SK-N-SH (cell line): ENCODE results near the gene BARX1. TPM values are rescaled to one million over a fixed set of nuclear protein-coding genes. Genes with fewer than 3 reads are reported as not detected.
"Not testable (repeated sequence)": the region's sequence is repeated elsewhere in the genome, so short reads cannot be mapped to it uniquely, and the experiment has no call there.

Source experiments
- CTCF ChIA-PET: fragments of 300-600, 350-600 bp; formaldehyde crosslinking; extraction: SDS; loops from one replicate; lab custom pipeline; 2021; lab: Yijun Ruan, JAX
- POLR2A ChIA-PET: fragments of 350-600 bp; sonication (Branson Sonifier 250); formaldehyde crosslinking; extraction: SDS; loops from one replicate; lab custom pipeline; 2020; ENCODE audit warnings: antibody characterized with exemption, inconsistent platforms; lab: Yijun Ruan, JAX
- DNase-seq: peaks from one replicate; pipeline ENCODE4 v3.0.0; 2012
- H2AFZ ChIP-seq: fragments of 200-600 bp; sonication (generic); 2 replicates; pipeline ENCODE4 v1.8.1; 2016; ENCODE audit warnings: antibody characterized with exemption, mild to moderate bottlenecking, low read depth
- H3F3A ChIP-seq: fragments of 200-600 bp; sonication (generic); replicated peaks from 2 replicates; pipeline ENCODE3; 2016; ENCODE audit warnings: antibody characterized with exemption, mild to moderate bottlenecking; ENCODE audit not compliant: insufficient read depth
- H3K27ac ChIP-seq, 2 experiments: fragments of 200-500 bp in 1 of 2; fragments of 200-600 bp in 1 of 2; sonication (Bioruptor generic) in 1 of 2; sonication (generic), shearing (Covaris generic) in 1 of 2; 2 replicates each; pipeline versions ENCODE4 v1.5.1 to v1.6.1; 2014 to 2016; ENCODE audit warnings: low read depth in 2 of 2, inconsistent platforms in 1 of 2, low read length in 1 of 2, mild to moderate bottlenecking in 1 of 2, mixed read lengths in 1 of 2
- H3K27me3 ChIP-seq: fragments of 200-600 bp; sonication (generic), shearing (Covaris generic); 2 replicates; pipeline ENCODE4 v1.6.1; 2016; ENCODE audit warnings: mixed run types; ENCODE audit not compliant: insufficient read depth
- H3K36me3 ChIP-seq, 2 experiments: fragments of 200-500 bp in 1 of 2; fragments of 200-600 bp in 1 of 2; sonication (Bioruptor generic) in 1 of 2; sonication (generic) in 1 of 2; replicated peaks in 1 of 2; 2 replicates each; pipeline versions ENCODE3 to v1.5.1; 2014 to 2016; ENCODE audit warnings: low read length in 1 of 2, mild to moderate bottlenecking in 1 of 2; ENCODE audit not compliant: insufficient read depth in 2 of 2, control insufficient read depth in 1 of 2
- H3K4me1 ChIP-seq, 2 experiments: fragments of 200-500 bp in 1 of 2; fragments of 200-600 bp in 1 of 2; sonication (Bioruptor generic) in 1 of 2; sonication (generic), shearing (Covaris generic) in 1 of 2; 2 replicates each; pipeline versions ENCODE4 v1.5.1 to v1.6.1; 2014 to 2016; ENCODE audit warnings: low read depth in 1 of 2, low read length in 1 of 2, mixed run types in 1 of 2; ENCODE audit not compliant: insufficient read depth in 2 of 2, control insufficient read depth in 1 of 2
- H3K4me2 ChIP-seq: fragments of 200-600 bp; sonication (generic), shearing (Covaris generic); 2 replicates; pipeline ENCODE4 v1.6.1; 2017; ENCODE audit warnings: mixed run types
- H3K4me3 ChIP-seq, 2 experiments: fragments of 200-500 bp in 1 of 2; fragments of 200-600 bp in 1 of 2; sonication (Bioruptor generic) in 1 of 2; sonication (generic), shearing (Covaris generic) in 1 of 2; 2 replicates each; pipeline versions ENCODE4 v1.5.1 to v1.8.1; 2014 to 2016; ENCODE audit warnings: low read depth in 2 of 2, inconsistent platforms in 1 of 2, low read length in 1 of 2, mild to moderate bottlenecking in 1 of 2, mixed read lengths in 1 of 2, moderate library complexity in 1 of 2
- H3K79me2 ChIP-seq: fragments of 200-600 bp; sonication (generic); 2 replicates; pipeline ENCODE4 v1.8.1; 2017; ENCODE audit warnings: mild to moderate bottlenecking; ENCODE audit not compliant: insufficient read depth
- H3K9ac ChIP-seq: fragments of 200-600 bp; sonication (generic); 2 replicates; pipeline ENCODE4 v1.6.1; 2017; ENCODE audit warnings: mixed run types
- H3K9me2 ChIP-seq: fragments of 200-600 bp; sonication (generic); 2 replicates; pipeline ENCODE4 v1.6.1; 2017; ENCODE audit warnings: mixed run types
- H3K9me3 ChIP-seq: fragments of 200-600 bp; sonication (generic); 2 replicates; pipeline ENCODE4 v1.6.1; 2017; ENCODE audit warnings: mixed run types, mild to moderate bottlenecking, moderate library complexity
- H4K20me1 ChIP-seq: fragments of 200-600 bp; sonication (generic); 2 replicates; pipeline ENCODE4 v1.6.1; 2017; ENCODE audit warnings: mild to moderate bottlenecking, mixed run types; ENCODE audit not compliant: insufficient read depth
- EP300 ChIP-seq, 2 experiments: IDR thresholded peaks; 2 replicates each; pipeline versions ENCODE4 v1.4.0 to v1.6.1; 2012; ENCODE audit warnings: borderline replicate concordance in 1 of 2, low read depth in 1 of 2, low read length in 1 of 2
- FOSL2 ChIP-seq: IDR thresholded peaks from 2 replicates; pipeline ENCODE4 v1.4.0; 2012; ENCODE audit warnings: low read depth, mild to moderate bottlenecking, moderate library complexity, borderline replicate concordance
- FOXJ3 ChIP-seq: sonication (generic); formaldehyde crosslinking; IDR thresholded peaks from 2 replicates; pipeline ENCODE4 v1.5.1; 2020; ENCODE audit warnings: mild to moderate bottlenecking, missing genetic modification reagents
- GATA2 ChIP-seq: sonication (generic); formaldehyde crosslinking; IDR thresholded peaks from 2 replicates; pipeline ENCODE4 v1.5.0; 2020; ENCODE audit warnings: mild to moderate bottlenecking, missing genetic modification reagents
- MAX ChIP-seq: IDR thresholded peaks from 2 replicates; pipeline ENCODE4 v1.4.0; 2012; ENCODE audit warnings: low read depth
- NFIC ChIP-seq: IDR thresholded peaks from 2 replicates; pipeline ENCODE4 v1.4.0; 2012; ENCODE audit warnings: borderline replicate concordance
- NRF1 ChIP-seq: IDR thresholded peaks from 2 replicates; pipeline ENCODE4 v1.6.1; 2012; ENCODE audit warnings: low read depth, mild to moderate bottlenecking, low read length
- RFX5 ChIP-seq: IDR thresholded peaks from 2 replicates; pipeline ENCODE4 v1.6.1; 2012; ENCODE audit warnings: mild to moderate bottlenecking, improper control_type of control experiment, low read length
- RXRA ChIP-seq: IDR thresholded peaks from 2 replicates; pipeline ENCODE4 v1.4.0; 2012; ENCODE audit warnings: low read depth, mild to moderate bottlenecking, borderline replicate concordance
- TCF12 ChIP-seq: IDR thresholded peaks from 2 replicates; pipeline ENCODE4 v1.4.0; 2012
- TEAD4 ChIP-seq: IDR thresholded peaks from 2 replicates; pipeline ENCODE4 v1.4.0; 2012; ENCODE audit warnings: mild to moderate bottlenecking, borderline replicate concordance; ENCODE audit not compliant: insufficient read depth
- YY1 ChIP-seq: IDR thresholded peaks from 2 replicates; pipeline ENCODE4 v1.4.0; 2012; ENCODE audit warnings: low read depth, mild to moderate bottlenecking
- WGBS: methylation state at CpG from one replicate; pipeline ENCODE4 v1.1.6; 2017; ENCODE audit warnings: low lambda C conversion rate; 5-methylcytosine and 5-hydroxymethylcytosine counted together
- polyA plus RNA-seq, 3 experiments: library from polyadenylated mRNA; depleted of rRNA; stranded (reverse); fragments of >200 nt; gene quantifications; 2 replicates each; pipeline ENCODE4 v1.2.3, GENCODE V29; 2012

BARX1 gene
- polyA plus RNA-seq, 1 of the 3 experiments (the other 2 are of a cell fraction) = not detected

- no peaks in the 10 kb centered on the region for H3K36me3 ChIP-seq
- no peaks in the 10 kb centered on the region for H3K9me2 ChIP-seq
- ChIA-PET POLR2A (no interaction called here), CTCF (interaction anchor here (0.8 kb wide), 1 partner anchor 40 kb away, joined by 3 read pairs; no protein-coding TSS in a partner anchor)
- no peak for TF ChIP-seq NFIC
- no peak for TF ChIP-seq EP300 (IDR thresholded peaks at IDR 0.05; ENCODE audit: borderline replicate concordance in 1 of 2, low read depth in 1 of 2, low read length in 1 of 2)
- TF ChIP-seq FOSL2 = no peak
- no peak for TF ChIP-seq YY1
- no peak for TF ChIP-seq MAX
- no peak for TF ChIP-seq GATA2 (CRISPR knock-in tag)
- no peak overlapping the region for H2AFZ ChIP-seq
- H3K4me1 ChIP-seq = no peaks in the 10 kb centered on the region
- H3K9ac ChIP-seq = no peak overlapping the region
- DNase-seq = no peak
- no peaks in the 10 kb centered on the region for H3K79me2 ChIP-seq
- H3K4me2 ChIP-seq = no peak overlapping the region
- H3F3A ChIP-seq = no peaks in the 10 kb centered on the region
- 9% methylated on average over 3 of the region's 3 CpGs for WGBS
- H3K4me3 ChIP-seq = no peak overlapping the region
- H3K9me3 ChIP-seq = no peaks in the 10 kb centered on the region
- H3K27me3 ChIP-seq = no peaks in the 10 kb centered on the region
- no peaks in the 10 kb centered on the region for H4K20me1 ChIP-seq
- H3K27ac ChIP-seq = no peak overlapping the region
These were observed 19.0 kb upstream of the BARX1 start for GRCh38 chr9:93974151-93974550.

- CTCF ChIA-PET, H3K9me3 ChIP-seq, H3K9me2 ChIP-seq, H4K20me1 ChIP-seq, H3K27me3 ChIP-seq, POLR2A ChIA-PET, H3K27ac ChIP-seq, H2AFZ ChIP-seq, H3F3A ChIP-seq, H3K79me2 ChIP-seq, H3K4me2 ChIP-seq, H3K9ac ChIP-seq, H3K36me3 ChIP-seq, H3K4me3 ChIP-seq, DNase-seq, H3K4me1 ChIP-seq: not testable (repeated sequence)
- 17% methylated on average over 3 of the region's 3 CpGs for WGBS
These were observed 17.5 kb upstream of the BARX1 start for GRCh38 chr9:93972655-93973054.

- Histone ChIP-seq H3F3A (no peaks in the 10 kb centered on the region), H3K9me2 (no peaks in the 10 kb centered on the region), H3K79me2 (no peaks in the 10 kb centered on the region), H3K4me1 (no peaks in the 10 kb centered on the region), H3K4me3 (no peak overlapping the region), H3K4me2 (no peak overlapping the region), H4K20me1 (no peaks in the 10 kb centered on the region), H3K9ac (no peak overlapping the region), H3K36me3 (no peaks in the 10 kb centered on the region), H3K27ac (no peak overlapping the region), H3K27me3 (no peaks in the 10 kb centered on the region; the same call in 1 of the 2 replicates), H3K9me3 (no peaks in the 10 kb centered on the region), H2AFZ (no peak overlapping the region)
- CTCF ChIA-PET = no interaction called here
- POLR2A ChIA-PET = no interaction called here
- TF ChIP-seq RFX5 (no peak), TEAD4 (no peak), FOXJ3 (CRISPR knock-in tag) (no peak), RXRA (no peak), NRF1 (no peak), EP300 (IDR thresholded peaks at IDR 0.05; ENCODE audit: borderline replicate concordance in 1 of 2, low read depth in 1 of 2, low read length in 1 of 2) (no peak), TCF12 (no peak)
- no peak for DNase-seq
- WGBS = 70% methylated on average over 3 of the region's 3 CpGs
These were observed 14.1 kb upstream of the BARX1 start for GRCh38 chr9:93969328-93969661.
